SK-N-SH treated with all-trans-retinoic acid at 6 μM for 48 hours (cell line): Measurements from ENCODE around the gene GAGE10.
A peak's percentile ranks its signal among the peaks of the same experiment; 100 is the strongest.

Source experiments
- ATAC-seq: fragments of 200-7000 bp; cut with Tn5 transposase; 3 replicates; pipeline ENCODE4 v1.9.1; 2020; ENCODE audit warnings: mild to moderate bottlenecking, moderate library complexity
- ARNTL ChIP-seq: fragments of 450-650 bp; formaldehyde crosslinking; IDR thresholded peaks from 2 replicates; pipeline ENCODE4 v1.5.0; 2020; ENCODE audit warnings: low read depth, mild to moderate bottlenecking, moderate library complexity, borderline replicate concordance
- BACH2 ChIP-seq: fragments of 250-450 bp; sonication (Bioruptor Pico); IDR thresholded peaks from 2 replicates; pipeline ENCODE4 v1.9.0; 2021; ENCODE audit warnings: mild to moderate bottlenecking, borderline replicate concordance
- CREB5 ChIP-seq: fragments of 250-450 bp; sonication (Bioruptor Pico); IDR thresholded peaks from 2 replicates; pipeline ENCODE4 v1.5.1; 2020; ENCODE audit warnings: low read depth, mild to moderate bottlenecking, moderate library complexity
- CSDC2 ChIP-seq: fragments of 250-450 bp; sonication (Bioruptor Pico); IDR thresholded peaks from 2 replicates; pipeline ENCODE4 v1.5.0; 2020; ENCODE audit warnings: mild to moderate bottlenecking, moderate library complexity
- CSRNP3 ChIP-seq: fragments of 250-450 bp; sonication (Bioruptor Pico); IDR thresholded peaks from 2 replicates; pipeline ENCODE4 v1.5.1; 2021; ENCODE audit warnings: mild to moderate bottlenecking, moderate library complexity
- GLIS3 ChIP-seq: fragments of 250-450 bp; sonication (Bioruptor Pico); IDR thresholded peaks from 2 replicates; pipeline ENCODE4 v1.5.0; 2020; ENCODE audit warnings: mild to moderate bottlenecking, moderate library complexity
- ISL1 ChIP-seq: fragments of 250-450 bp; sonication (Bioruptor Pico); IDR thresholded peaks from 2 replicates; pipeline ENCODE4 v2.1.2; 2022; ENCODE audit warnings: mild to moderate bottlenecking, moderate library complexity
- OSR1 ChIP-seq: fragments of 250-450 bp; sonication (Bioruptor Pico); IDR thresholded peaks from 2 replicates; pipeline ENCODE4 v1.8.0; 2022; ENCODE audit warnings: moderate library complexity, mild to moderate bottlenecking, inconsistent platforms
- PATZ1 ChIP-seq: fragments of 250-450 bp; sonication (Bioruptor Pico); IDR thresholded peaks from 2 replicates; pipeline ENCODE4 v1.8.0; 2020; ENCODE audit warnings: mild to moderate bottlenecking, moderate library complexity, borderline replicate concordance
- POU6F1 ChIP-seq: fragments of 250-450 bp; sonication (Bioruptor Pico); IDR thresholded peaks from 2 replicates; pipeline ENCODE4 v1.8.0; 2021; ENCODE audit warnings: low read depth, mild to moderate bottlenecking, moderate library complexity, borderline replicate concordance
- PPARA ChIP-seq: fragments of 250-450 bp; sonication (Bioruptor Pico); IDR thresholded peaks from 2 replicates; pipeline ENCODE4 v1.5.0; 2020; ENCODE audit warnings: mild to moderate bottlenecking, borderline replicate concordance
- RARB ChIP-seq: fragments of 250-450 bp; sonication (Bioruptor Pico); IDR thresholded peaks from 2 replicates; pipeline ENCODE4 v1.8.0; 2021; ENCODE audit warnings: mild to moderate bottlenecking, moderate library complexity
- TCF4 ChIP-seq: fragments of 250-450 bp; sonication (Bioruptor Pico); IDR thresholded peaks from 2 replicates; pipeline ENCODE4 v1.8.0; 2021; ENCODE audit warnings: mild to moderate bottlenecking, moderate library complexity, borderline replicate concordance
- TOX ChIP-seq: fragments of 250-450 bp; sonication (Bioruptor Pico); IDR thresholded peaks from 2 replicates; pipeline ENCODE4 v1.8.0; 2021; ENCODE audit warnings: mild to moderate bottlenecking, moderate library complexity, borderline replicate concordance
- TSHZ2 ChIP-seq: fragments of 250-450 bp; sonication (Bioruptor Pico); IDR thresholded peaks from 2 replicates; pipeline ENCODE4 v1.5.0; 2020; ENCODE audit warnings: mild to moderate bottlenecking, moderate library complexity
- ZC3H10 ChIP-seq: fragments of 250-450 bp; sonication (Bioruptor Pico); IDR thresholded peaks from 2 replicates; pipeline ENCODE4 v1.5.1; 2021; ENCODE audit warnings: mild to moderate bottlenecking, moderate library complexity
- ZFP3 ChIP-seq: fragments of 250-450 bp; sonication (Bioruptor Pico); IDR thresholded peaks from 2 replicates; pipeline ENCODE4 v1.5.0; 2020; ENCODE audit warnings: mild to moderate bottlenecking, moderate library complexity
- ZFP30 ChIP-seq: fragments of 450-650 bp; formaldehyde crosslinking; IDR thresholded peaks from 2 replicates; pipeline ENCODE4 v1.5.0; 2022; ENCODE audit warnings: mild to moderate bottlenecking, moderate library complexity
- ZNF565 ChIP-seq: fragments of 450-650 bp; formaldehyde crosslinking; conservative IDR thresholded peaks from 2 replicates; pipeline ENCODE4 v1.5.0; 2020; ENCODE audit warnings: low read depth, mild to moderate bottlenecking, moderate library complexity
- ZNF8 ChIP-seq: fragments of 450-650 bp; formaldehyde crosslinking; IDR thresholded peaks from 2 replicates; pipeline ENCODE4 v1.5.0; 2020; ENCODE audit warnings: mild to moderate bottlenecking, moderate library complexity

Gene GAGE10

GRCh38 chrX:49277535-49277830 is 26.0 kb upstream of the GAGE10 start:
- TF ChIP-seq CSRNP3 (CRISPR knock-in tag) (no peak), ZFP3 (CRISPR knock-in tag) (no peak)
- ATAC-seq, result no peak

- TF ChIP-seq ZNF565 (CRISPR knock-in tag), result no peak
- TF ChIP-seq BACH2 (CRISPR knock-in tag), result no peak
- no peak for TF ChIP-seq ZNF8 (CRISPR knock-in tag)
- TF ChIP-seq RARB (CRISPR knock-in tag), result no peak
- no peak for TF ChIP-seq TOX (CRISPR knock-in tag)
- no peak for TF ChIP-seq POU6F1 (CRISPR knock-in tag)
- no peak for TF ChIP-seq TSHZ2 (CRISPR knock-in tag)
- no peak for ATAC-seq
These were observed 25.4 kb upstream of the GAGE10 start for GRCh38 chrX:49278081-49278480.

- peak; percentile 85 for ATAC-seq
- no peak for TF ChIP-seq TCF4 (CRISPR knock-in tag)
- TF ChIP-seq ZFP30, result no peak
- no peak for TF ChIP-seq TSHZ2 (CRISPR knock-in tag)
These were observed 20.8 kb upstream of the GAGE10 start for GRCh38 chrX:49282647-49283011.

- no peak for ATAC-seq
- no peak for TF ChIP-seq PATZ1 (CRISPR knock-in tag)
- no peak for TF ChIP-seq TCF4 (CRISPR knock-in tag)
- TF ChIP-seq ISL1 (CRISPR knock-in tag), result no peak
- TF ChIP-seq GLIS3 (CRISPR knock-in tag), result no peak
- no peak for TF ChIP-seq ZC3H10 (CRISPR knock-in tag)
These were observed 19.2 kb upstream of the GAGE10 start for GRCh38 chrX:49284212-49284611.

GRCh38 chrX:49286136-49286535 is 17.3 kb upstream of the GAGE10 start:
- ATAC-seq, result no peak
- TF ChIP-seq ISL1 (CRISPR knock-in tag) (no peak), TCF4 (CRISPR knock-in tag) (no peak), ZFP30 (no peak), CREB5 (CRISPR knock-in tag) (no peak), ZNF8 (CRISPR knock-in tag) (no peak), PPARA (CRISPR knock-in tag) (no peak), OSR1 (CRISPR knock-in tag) (no peak), RARB (CRISPR knock-in tag) (no peak), GLIS3 (CRISPR knock-in tag) (no peak), CSRNP3 (CRISPR knock-in tag) (no peak), ZC3H10 (CRISPR knock-in tag) (no peak), ARNTL (CRISPR knock-in tag) (no peak), TOX (CRISPR knock-in tag) (no peak), CSDC2 (CRISPR knock-in tag) (no peak)
